Endothelial cell (in vitro differentiated cells): Measurements from ENCODE around the gene CNBD2. TPM values are rescaled to one million over a fixed set of nuclear protein-coding genes. Genes with fewer than 3 reads are reported as not detected.
"Not testable (repeated sequence)": the region's sequence is repeated elsewhere in the genome, so short reads cannot be mapped to it uniquely, and the experiment has no call there.

Experiments used
- DNase-seq: peaks from one replicate; pipeline ENCODE4 v3.0.0; 2021; ENCODE audit warnings: low spot score
- H3K27ac Mint-ChIP-seq: one replicate; pipeline ENCODE4 v1.8.0; 2021; ENCODE audit warnings: mixed read lengths, inconsistent platforms; ENCODE audit not compliant: unreplicated experiment
- H3K27me3 Mint-ChIP-seq: one replicate; pipeline ENCODE4 v1.8.0; 2021; ENCODE audit warnings: mild to moderate bottlenecking, moderate library complexity, mixed read lengths, inconsistent platforms; ENCODE audit not compliant: unreplicated experiment
- H3K36me3 Mint-ChIP-seq: one replicate; pipeline ENCODE4 v1.8.0; 2021; ENCODE audit warnings: mild to moderate bottlenecking, low read depth, mixed read lengths, inconsistent platforms; ENCODE audit not compliant: unreplicated experiment
- H3K4me1 Mint-ChIP-seq: one replicate; pipeline ENCODE4 v1.8.0; 2021; ENCODE audit warnings: mild to moderate bottlenecking, mixed read lengths, inconsistent platforms; ENCODE audit not compliant: unreplicated experiment
- H3K4me3 Mint-ChIP-seq: one replicate; pipeline ENCODE4 v1.8.0; 2021; ENCODE audit warnings: mild to moderate bottlenecking, mixed read lengths, inconsistent platforms; ENCODE audit not compliant: unreplicated experiment
- H3K9me3 Mint-ChIP-seq: one replicate; pipeline ENCODE4 v1.8.0; 2021; ENCODE audit warnings: mixed read lengths, inconsistent platforms; ENCODE audit not compliant: unreplicated experiment
- CTCF ChIP-seq: fragments of 200-600 bp; sonication (generic); IDR thresholded peaks from one replicate; pipeline ENCODE4 v1.5.0; 2021; ENCODE audit warnings: antibody characterized with exemption; ENCODE audit not compliant: unreplicated experiment
- total RNA-seq: library from RNA; stranded (reverse); fragmentation: NEBNext Ultra II Directional; extraction: Animal tissue kit (Norgen Biotek cat#: 25700); gene quantifications from one replicate; pipeline ENCODE4 v1.2.1, GENCODE V29; 2021; ENCODE audit not compliant: unreplicated experiment

CNBD2 gene
- total RNA-seq, 1 donor from 2014 or later, result 8.8 TPM

- TF ChIP-seq CTCF, result no peak
- Mint-ChIP-seq H3K4me1 (peaks cover 23% of the 10 kb centered on the region), H3K9me3 (no peaks in the 10 kb centered on the region), H3K4me3 (peak overlapping the region; percentile 96), H3K36me3 (no peaks in the 10 kb centered on the region), H3K27ac (peak overlapping the region; percentile 21), H3K27me3 (peaks cover 3% of the 10 kb centered on the region)
- no peak for DNase-seq
These were observed 83.1 kb downstream of the CNBD2 start for GRCh38 chr20:36051318-36052116.

- Mint-ChIP-seq H3K27ac (no peak overlapping the region), H3K27me3 (peaks cover 5% of the 10 kb centered on the region), H3K9me3 (no peaks in the 10 kb centered on the region), H3K4me3 (peak overlapping the region; percentile 4), H3K4me1 (peaks cover 23% of the 10 kb centered on the region), H3K36me3 (no peaks in the 10 kb centered on the region)
- no peak for DNase-seq
- no peak for TF ChIP-seq CTCF
These were observed 83.7 kb downstream of the CNBD2 start for GRCh38 chr20:36052117-36052513.

GRCh38 chr20:36053863-36054518 is 85.6 kb downstream of the CNBD2 start:
- H3K36me3 Mint-ChIP-seq, DNase-seq, H3K9me3 Mint-ChIP-seq, H3K27me3 Mint-ChIP-seq, H3K27ac Mint-ChIP-seq, H3K4me3 Mint-ChIP-seq: not testable (repeated sequence)
- H3K4me1 Mint-ChIP-seq, result peaks cover 11% of the 10 kb centered on the region

GRCh38 chr20:36055145-36055544 is 86.8 kb downstream of the CNBD2 start:
- Mint-ChIP-seq H3K27me3 (peaks cover 5% of the 10 kb centered on the region), H3K4me1 (peaks cover 11% of the 10 kb centered on the region), H3K27ac (no peak overlapping the region), H3K9me3 (no peaks in the 10 kb centered on the region), H3K36me3 (no peaks in the 10 kb centered on the region), H3K4me3 (no peak overlapping the region)
- DNase-seq, result no peak
- TF ChIP-seq CTCF, result no peak

- Mint-ChIP-seq H3K4me3 (no peak overlapping the region), H3K36me3 (peaks cover 4% of the 10 kb centered on the region), H3K4me1 (no peaks in the 10 kb centered on the region), H3K27ac (no peak overlapping the region), H3K9me3 (no peaks in the 10 kb centered on the region), H3K27me3 (peaks cover 7% of the 10 kb centered on the region)
- no peak for TF ChIP-seq CTCF
- DNase-seq, result no peak
These were observed 92.3 kb downstream of the CNBD2 start for GRCh38 chr20:36060676-36061075.
